AML-193 (cell line): ENCODE results near the gene RTTN.

Source experiments
- DNase-seq, 2 experiments: peaks; one replicate each; lab custom pipeline; 2025; lab: John Stamatoyannopoulos, UW

The RTTN gene

DNA sequence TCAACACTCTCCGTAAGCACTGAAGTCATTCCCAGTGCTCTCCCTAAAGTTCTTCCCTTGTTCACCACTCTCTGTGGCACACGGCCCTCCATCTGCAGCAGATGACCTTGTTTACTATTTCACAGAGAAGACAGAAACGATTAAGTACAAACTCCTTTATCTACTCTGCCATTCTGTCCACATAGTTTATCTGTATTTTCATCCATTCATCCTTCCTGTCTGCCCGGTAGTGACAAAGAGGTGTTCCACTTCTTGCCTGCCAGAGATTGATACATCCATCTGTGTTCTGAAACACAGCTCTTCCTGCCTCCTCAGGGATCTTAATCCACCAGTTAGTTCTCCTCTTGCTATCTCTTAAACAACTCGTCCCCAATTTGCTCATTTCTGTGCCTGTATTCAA lies 179.9 kb downstream of the RTTN start:
- no peak for DNase-seq

- no peak for DNase-seq
Measured at GRCh38 chr18:70024829-70025228, 180.7 kb downstream of the RTTN start.

DNA sequence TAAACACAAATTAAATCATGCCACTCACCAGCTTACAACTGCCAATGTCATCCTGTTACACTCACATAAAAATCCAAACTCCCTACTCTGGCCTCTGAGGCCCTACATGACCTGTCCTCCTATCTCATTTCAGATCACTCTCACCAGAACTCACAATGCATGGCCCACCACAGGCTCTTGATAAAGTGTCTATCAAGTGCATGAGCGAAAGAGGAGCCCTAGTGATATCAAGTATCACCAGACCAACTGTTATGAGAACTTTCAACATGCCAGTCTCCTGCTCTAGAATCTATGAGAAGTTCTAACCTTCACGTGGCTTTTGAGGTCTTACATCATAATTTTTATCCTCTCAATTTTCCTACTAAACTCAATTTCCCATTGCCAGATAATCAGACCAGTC lies 181.4 kb downstream of the RTTN start:
- DNase-seq, result no peak

DNA sequence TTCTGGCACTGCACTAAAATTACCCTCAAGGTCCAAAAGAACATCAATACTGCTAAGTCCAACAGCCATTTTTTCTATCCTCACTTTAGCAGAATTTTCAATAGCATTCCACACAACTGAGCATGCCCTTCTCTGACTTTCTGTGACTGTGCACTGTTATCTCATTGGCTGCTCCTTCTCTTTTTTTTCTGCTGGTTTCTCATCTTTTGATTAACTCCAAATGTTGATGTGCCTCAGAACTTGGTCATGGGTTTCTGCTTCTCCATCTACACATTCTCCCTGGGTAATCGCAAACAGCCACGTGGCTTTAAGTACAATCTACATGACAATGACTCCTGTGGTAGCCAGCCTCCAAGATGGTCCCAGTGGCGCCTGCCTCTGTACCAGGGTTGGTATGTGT lies 182.9 kb downstream of the RTTN start:
- DNase-seq, result no peak

- DNase-seq, result no peak
Measured at GRCh38 chr18:70021498-70021897, 184.0 kb downstream of the RTTN start.

DNA sequence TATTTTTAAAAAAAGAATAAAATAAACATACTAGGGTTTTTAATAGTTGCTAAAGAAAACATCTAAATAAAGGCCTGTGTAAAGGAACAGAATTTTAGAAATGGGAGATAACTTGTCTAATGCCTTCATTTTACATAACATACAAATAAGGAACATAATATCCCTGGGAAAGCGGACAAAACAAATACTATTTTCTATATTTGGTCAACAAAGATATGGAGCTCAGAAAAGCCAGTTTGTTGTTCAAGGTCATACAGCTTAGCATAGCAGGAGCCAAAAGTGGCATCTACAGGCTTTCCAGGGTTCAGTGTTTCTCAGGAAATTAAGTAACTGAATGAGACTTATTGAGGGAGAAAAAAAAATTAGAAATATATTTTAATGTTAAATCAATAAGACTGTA lies 184.4 kb downstream of the RTTN start:
- DNase-seq, result no peak

GRCh38 chr18:70019991-70020390 lies 185.5 kb downstream of the RTTN start:
- no peak for DNase-seq

DNA sequence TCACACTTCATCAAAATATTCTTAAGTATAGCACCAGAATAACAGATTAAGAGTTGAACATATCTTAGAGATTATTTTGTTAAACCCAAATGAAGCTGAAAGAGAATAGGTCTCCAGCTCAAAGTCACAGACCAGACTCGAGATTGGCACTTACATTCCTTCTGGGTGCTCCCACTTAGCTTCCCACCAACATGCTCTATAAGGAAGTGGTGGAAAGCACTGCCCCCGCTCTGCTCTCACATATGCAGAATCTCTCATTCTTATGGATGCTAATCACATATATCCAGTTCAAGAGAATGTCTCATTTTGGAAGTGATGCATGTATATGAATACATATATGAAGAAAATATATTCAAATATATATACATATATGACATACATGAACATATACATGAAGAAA lies 186.4 kb downstream of the RTTN start:
- DNase-seq, result no peak

DNA sequence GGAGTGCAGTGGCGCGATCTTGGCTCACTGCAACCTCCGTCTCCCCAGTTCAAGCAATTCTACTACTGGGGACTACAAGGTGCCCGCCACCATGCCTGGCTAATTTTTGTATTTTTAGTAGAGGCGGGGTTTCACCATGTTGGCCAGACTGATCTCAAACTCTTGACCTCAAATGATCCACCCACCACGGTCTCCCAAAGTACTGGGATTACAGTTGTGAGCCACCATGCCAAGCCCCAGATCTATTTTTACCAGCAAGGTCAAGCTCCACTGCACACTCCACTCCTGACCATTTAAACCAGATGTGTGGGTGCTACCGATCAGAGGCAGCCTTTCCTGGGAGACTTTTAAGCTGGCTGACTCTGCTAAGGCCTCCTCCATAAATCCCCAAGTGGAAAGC lies 190.4 kb downstream of the RTTN start:
- no peak for DNase-seq

GRCh38 chr18:70005580-70005979 lies 199.9 kb downstream of the RTTN start:
- DNase-seq, result no peak

GRCh38 chr18:70004696-70005095 lies 200.8 kb downstream of the RTTN start:
- no peak for DNase-seq

- DNase-seq, result no peak
Measured at GRCh38 chr18:69999656-70000055, 205.8 kb downstream of the RTTN start.

GRCh38 chr18:69998523-69998987 lies 206.9 kb downstream of the RTTN start:
- DNase-seq, result no peak

GRCh38 chr18:69996951-69997798 lies 208.3 kb downstream of the RTTN start:
- no peak for DNase-seq

DNA sequence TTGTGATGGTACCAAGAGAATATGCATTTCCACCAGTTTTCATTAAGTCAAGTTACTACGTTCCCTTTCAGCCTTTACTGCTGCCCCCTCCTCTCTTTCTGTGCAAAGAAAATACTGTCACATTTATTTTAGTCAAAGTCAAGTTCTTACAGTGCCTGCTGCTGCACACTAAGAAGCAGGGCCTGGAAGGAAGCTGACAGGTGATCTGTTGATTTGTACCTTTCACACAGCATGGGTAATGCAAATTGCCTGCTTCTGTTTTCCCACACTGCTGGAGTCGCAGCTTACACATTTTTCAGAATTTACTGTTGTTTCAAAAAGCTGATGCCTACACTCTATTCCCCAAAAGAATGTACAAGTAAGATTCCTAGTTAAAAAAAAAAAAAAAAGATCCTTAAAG lies 209.1 kb downstream of the RTTN start:
- no peak for DNase-seq

DNA sequence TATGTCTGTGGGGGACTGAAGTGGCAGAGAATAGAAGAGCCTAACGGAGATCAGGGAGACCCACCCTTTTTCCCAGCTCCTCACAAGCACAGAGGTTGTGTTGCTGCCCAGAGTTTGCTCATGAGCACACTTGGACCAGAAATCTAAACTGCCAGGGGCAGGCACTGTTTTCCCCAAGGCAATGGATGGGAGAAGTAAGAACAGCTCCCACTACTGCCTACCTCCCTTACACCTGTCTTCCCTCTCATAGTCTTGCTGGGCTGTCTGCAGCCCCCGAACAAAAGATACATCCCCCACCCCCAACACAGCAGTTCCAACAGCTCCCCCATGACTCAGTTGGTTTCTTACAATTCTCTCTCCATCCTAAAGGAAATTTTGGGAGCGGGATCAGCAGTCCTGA lies 209.7 kb downstream of the RTTN start:
- no peak for DNase-seq

- no peak for DNase-seq
Measured at GRCh38 chr18:69992776-69993175, 212.7 kb downstream of the RTTN start.

DNA sequence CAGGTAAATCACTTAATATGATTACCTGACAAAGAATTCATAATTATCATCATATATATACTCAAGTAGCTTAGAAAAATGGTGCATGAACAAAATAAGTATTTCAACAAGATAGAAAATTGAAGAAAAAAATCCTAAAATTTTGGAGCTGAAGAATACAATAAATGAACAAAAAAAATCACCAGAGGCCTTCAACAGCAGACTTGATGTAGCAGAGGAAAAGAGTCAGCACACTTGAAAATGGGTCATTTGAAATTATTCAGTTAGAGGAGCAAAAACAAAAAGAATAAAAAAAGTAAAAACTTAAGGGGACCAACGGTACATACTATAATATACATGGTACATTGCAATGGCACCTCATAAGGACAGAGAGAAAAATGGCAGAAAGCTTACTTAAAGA lies 217.6 kb downstream of the RTTN start:
- DNase-seq, result no peak

DNA sequence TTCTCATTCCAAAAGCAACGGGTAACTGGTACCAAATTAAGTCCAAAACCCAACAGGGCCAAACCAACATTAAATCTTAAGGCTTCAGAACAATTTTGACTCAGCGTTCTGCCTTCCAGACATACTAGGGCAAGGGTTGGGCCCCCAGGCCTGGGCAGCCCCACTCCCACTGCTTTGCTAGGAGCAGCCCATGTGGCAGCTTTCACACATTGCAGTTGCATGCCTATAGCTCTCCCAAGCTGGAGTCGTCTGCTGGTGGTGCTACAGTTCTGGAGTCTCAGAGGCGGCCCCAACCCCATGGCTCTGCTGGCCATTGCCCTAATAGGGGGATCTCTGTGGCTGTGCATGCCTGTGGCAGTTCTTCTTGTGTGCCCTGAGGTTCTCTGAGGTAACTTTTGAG lies 220.2 kb downstream of the RTTN start:
- no peak for DNase-seq

GRCh38 chr18:69982417-69982816 lies 223.1 kb downstream of the RTTN start:
- DNase-seq, result no peak

DNA sequence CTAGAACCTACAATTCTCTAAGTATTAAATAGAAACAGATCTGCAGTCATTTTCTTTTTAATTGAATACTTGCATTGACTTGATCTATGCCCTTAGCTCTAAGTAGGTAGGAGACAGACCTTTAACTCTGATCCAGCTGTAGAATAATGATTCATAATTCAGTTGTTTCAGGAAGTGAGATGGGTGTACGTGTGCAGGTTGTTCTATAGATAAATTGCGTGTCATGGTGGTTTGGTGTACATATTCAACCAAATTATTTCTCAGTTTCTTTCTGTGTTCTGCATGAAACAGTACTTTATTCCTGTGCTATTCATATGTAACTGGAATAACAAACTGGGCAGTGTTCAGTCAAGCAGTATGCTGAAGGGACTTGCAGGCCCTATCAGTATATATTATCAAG lies 223.5 kb downstream of the RTTN start:
- DNase-seq, result no peak

GRCh38 chr18:69980982-69981804 lies 224.3 kb downstream of the RTTN start:
- DNase-seq, result no peak

GRCh38 chr18:69980509-69980908 lies 225.0 kb downstream of the RTTN start:
- DNase-seq, result no peak
